Measurements from ENCODE around the gene SH3BGRL2.
"Not testable (repeated sequence)": the region's sequence is repeated elsewhere in the genome, so short reads cannot be mapped to it uniquely, and the experiment has no call there.

SH3BGRL2 gene

GRCh38 chr6:79614326-79615305 is 16.5 kb upstream of the SH3BGRL2 start:
- no peak for DNase-seq (ENCODE audit: low read depth)

GRCh38 chr6:79617518-79617941 is 13.6 kb upstream of the SH3BGRL2 start:
- DNase-seq (ENCODE audit: low read depth) = no peak

DNA sequence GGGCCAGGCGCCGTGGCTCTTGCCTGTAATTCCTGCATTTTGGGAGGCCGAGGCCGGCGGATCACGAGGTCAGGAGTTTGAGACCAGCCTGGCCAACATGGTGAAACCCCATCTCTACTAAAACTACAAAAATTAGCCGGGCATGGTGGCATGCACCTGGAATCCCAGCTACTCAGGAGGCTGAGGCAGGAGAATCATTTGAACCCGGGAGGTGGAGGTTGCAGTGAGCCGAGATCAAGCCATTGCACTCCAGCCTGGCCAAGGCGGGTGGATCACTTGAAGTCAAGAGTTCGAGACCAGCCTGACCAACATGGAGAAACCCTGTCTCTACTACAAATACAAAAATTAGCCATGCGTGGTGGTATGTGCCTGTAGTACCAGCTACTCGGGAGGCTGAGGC is 12.7 kb upstream of the SH3BGRL2 start:
- DNase-seq (ENCODE audit: low read depth) = not testable (repeated sequence)

- no peak for DNase-seq (ENCODE audit: low read depth)
Measured at GRCh38 chr6:79621579-79621978, 9.6 kb upstream of the SH3BGRL2 start.

DNA sequence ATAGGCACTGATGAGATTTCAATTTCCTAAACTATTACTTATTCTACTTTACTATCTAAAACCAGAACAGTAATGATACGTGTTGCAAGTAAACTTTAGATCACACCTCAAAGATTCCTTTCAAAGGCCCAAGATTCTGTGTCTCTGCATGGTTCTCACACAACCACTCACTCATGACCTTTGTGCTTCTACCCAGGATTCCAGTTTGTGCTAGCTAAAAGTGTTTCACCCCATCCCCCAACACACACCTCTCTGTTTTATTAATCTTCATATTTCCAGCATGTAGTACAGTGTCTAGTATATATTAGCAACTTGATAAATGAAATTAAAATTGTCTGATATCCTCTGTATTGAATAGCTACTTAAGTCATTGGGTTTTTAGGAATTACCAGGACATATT is 8.8 kb upstream of the SH3BGRL2 start:
- DNase-seq (ENCODE audit: low read depth) = no peak

- no peak for DNase-seq (ENCODE audit: low read depth)
Measured at GRCh38 chr6:79623106-79623505, 8.0 kb upstream of the SH3BGRL2 start.

GRCh38 chr6:79625746-79626145 is 5.4 kb upstream of the SH3BGRL2 start:
- DNase-seq (ENCODE audit: low read depth) = no peak

GRCh38 chr6:79626811-79627210 is 4.3 kb upstream of the SH3BGRL2 start:
- no peak for DNase-seq (ENCODE audit: low read depth)

DNA sequence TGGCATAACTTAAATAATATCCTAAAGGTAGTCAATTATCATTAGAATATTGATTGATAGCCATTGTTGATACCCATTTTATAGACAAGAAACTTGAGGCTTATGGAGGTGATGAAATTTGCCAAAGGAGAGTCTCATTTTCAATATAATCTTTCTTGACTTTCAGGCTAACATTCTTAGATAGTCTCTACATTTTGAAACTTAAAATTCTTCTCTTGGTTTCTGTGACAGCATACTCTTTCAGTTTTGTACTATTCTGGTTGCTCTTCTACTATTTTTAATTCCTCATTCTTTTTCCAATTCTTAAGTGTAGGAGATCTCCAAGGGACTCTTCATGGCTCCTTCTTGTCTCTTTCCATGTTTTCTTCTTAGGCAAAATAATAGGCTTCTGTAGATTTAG is 3.7 kb upstream of the SH3BGRL2 start:
- DNase-seq (ENCODE audit: low read depth) = no peak

DNA sequence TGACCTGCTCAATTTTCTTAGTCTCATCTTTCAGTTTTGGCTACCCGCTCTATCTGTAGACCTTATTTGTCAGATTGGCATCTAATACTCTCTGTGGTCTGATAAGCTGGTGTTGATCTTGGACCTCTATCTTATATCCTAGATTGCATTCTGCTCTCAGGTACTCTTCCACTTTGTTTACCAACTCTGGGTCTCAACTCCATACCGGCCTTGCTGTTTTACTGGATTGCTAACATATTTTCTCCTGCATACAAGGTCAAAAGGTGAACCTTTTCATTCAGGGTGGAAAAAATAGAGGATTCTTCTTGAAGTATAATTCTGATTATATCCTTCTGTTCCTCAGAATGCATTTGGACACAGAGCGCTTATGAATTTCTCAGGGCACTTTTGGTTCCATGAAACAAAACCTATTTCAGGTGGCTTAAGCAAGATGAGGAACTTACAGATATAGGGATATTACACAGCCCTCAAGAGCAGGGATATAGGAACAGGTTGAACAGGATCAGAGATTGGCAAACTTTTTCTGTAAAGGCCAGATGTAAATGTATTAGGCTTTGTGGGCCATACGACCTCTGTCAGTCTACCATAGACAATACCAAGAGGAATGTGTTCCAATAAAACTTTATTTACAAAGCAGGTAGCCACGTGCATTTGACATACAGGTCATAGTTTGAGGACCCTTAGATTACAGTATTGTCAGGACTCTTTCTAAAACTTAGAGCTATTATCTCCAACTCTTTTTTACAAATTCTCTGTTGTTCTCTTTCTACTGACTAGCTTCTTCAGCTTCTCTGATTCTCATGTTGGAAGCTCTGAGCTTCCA is 2.5 kb upstream of the SH3BGRL2 start:
- DNase-seq (ENCODE audit: low read depth) = no peak

DNA sequence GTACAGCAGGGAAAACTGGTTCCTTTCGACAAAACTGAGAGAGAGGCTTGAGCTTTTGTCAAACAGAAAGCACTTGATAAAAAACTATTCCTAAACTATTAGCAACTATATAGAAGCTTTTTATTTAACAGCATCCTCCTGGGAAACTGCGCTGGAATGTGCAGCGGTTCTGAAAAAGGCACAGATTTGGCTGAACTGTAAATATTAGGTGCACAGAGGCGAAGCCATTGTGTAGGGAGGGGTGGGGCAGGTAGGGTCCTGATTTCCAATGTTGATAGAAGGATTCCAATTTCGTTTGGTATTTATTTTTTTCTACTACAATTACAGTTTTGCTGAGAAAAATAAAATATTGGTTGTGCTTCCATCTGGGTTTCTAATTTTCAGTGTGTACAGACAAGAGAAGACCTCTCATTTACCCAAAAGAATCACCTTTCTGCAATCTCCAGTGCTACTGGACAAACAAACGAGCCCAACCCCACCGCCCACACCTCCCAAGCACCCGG is 698 bp upstream of the SH3BGRL2 start:
- DNase-seq (ENCODE audit: low read depth) = no peak

DNA sequence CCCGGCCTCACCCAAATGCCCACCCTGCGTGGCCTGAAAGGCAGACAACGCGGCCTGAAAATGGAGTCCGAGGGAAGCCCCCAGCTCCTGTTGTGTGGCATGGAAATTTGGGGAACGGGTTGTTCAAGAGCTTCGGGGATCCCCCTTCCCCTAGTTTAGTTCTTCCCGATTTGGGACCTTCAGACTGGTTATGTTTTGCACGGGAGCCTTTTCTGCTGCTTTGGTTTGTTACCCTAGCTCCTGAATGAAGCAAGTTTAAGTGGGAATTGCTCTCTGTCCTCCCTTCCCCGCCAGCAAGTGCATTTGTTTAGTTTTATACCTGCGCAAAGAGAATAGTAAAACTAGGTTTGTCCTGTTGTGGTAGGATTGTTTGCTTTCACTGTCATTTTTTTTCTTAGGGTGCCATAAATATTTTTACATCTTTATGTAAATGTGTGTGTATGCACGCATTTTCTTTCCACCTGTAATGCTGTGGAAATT is 604 bp downstream of the SH3BGRL2 start:
- DNase-seq (ENCODE audit: low read depth) = no peak

DNA sequence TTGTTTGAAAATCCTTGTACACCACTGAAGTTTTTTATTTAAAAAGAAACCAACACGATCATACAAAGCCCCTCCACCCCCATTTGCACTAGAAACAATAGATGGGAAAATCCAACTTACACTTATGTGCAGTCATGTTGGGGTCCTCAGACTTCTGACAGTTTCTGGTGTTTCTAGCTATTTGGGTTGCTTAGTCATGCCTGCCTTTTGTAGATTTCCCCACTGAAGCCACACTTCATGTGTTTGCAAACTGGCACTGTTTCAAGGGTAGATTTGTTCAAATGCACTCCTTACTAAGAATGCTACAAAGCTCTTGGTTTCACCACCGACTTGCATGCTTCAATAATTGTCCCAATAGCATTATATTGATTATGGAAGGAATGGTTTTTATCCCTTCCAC is 1.5 kb downstream of the SH3BGRL2 start:
- no peak for DNase-seq (ENCODE audit: low read depth)

DNA sequence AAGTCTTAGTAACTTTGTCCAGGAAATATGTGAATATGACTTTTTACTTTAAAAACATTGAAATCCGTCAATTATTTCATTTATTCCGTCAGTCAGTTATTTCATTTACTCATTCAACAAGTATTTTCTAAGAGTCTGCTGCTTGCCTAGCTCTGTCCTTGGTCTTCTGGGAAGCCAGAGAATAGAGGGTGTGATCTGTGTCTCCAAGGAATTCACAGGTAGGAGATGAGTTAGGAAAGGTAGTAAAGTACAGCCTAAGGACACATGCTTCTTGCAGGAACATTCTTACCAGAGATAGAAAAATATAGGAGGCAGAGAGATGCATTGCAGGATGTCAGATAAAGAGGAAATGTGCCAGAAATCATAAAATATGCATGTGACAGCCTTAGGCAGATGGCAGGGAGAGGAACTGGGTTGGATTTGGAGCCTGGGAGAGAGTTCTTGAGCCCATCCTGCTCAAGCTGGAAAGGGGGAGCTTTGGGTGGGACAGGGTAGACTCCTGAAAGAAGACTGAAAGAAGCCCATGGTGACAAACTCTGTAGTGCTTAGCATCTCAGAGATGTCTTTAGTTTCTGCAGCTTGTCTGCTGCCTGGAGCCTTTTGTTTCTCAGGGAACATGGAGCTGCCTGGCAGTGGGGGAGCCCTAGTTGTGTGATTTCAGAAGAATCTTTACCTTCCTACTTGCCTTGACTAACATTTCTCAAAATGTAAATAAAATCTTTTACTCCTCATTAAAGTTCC is 3.5 kb downstream of the SH3BGRL2 start:
- no peak for DNase-seq (ENCODE audit: low read depth)

DNA sequence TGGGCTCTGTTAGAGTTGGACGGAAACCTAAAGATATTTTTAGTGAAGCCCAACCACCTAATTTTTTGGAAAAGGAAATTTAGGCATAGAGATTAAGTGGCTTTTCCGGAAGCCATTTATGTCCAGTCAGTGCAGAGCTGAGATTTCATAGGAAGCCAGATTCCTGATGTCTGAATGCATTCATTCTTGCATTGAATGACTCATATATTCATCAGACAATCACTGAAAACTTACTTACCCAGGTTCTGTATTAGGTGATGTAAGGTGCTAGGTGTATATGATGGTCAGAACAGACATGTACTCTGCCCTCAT is 4.1 kb downstream of the SH3BGRL2 start:
- no peak for DNase-seq (ENCODE audit: low read depth)

GRCh38 chr6:79636673-79637072 is 5.5 kb downstream of the SH3BGRL2 start:
- DNase-seq (ENCODE audit: low read depth) = no peak

DNA sequence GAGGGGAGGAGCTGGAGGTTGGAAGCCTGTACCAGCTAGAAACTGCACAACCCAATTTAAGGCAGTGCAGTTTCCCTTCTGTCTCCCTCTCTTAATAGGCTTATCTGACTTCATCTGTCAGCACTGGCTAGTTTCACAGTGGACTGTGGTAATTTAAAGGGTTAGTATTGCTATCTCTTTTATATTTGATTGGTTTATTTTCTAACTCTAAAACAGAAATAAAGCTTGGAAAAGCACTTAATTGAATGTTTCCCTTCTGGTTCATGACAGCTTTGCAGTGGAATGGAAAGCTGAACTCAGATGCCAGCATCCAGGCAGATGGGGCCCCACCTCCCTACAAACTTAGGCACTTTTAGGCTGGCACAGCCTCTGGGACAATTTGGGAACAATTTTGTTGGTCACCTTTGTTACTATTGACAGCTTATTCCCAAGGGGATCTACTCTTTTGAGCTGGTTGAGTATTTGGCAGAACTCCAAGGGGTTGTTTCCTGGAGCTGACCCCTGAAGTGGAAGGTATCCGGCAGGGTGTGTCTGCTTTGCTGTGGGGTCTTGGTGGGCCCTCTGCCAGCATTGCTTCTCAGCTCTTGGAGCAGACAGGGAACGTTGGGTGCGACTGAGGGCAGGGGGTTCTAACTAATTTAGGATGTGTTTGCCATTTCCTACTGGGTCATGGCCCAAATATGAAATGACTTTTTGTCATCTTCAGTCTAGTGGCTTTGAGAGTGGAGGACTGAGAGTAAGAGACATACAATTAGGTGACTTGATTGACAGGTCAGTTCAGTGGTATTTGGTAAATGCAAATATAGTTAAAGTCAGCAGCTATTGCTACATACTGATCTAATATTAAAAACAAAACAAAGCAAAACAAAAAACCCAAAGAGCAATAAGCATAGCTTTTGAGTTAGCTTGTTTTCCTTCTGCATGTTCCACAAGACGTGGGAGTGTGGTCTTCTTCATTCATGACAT is 9.3 kb downstream of the SH3BGRL2 start:
- DNase-seq (ENCODE audit: low read depth) = no peak

DNA sequence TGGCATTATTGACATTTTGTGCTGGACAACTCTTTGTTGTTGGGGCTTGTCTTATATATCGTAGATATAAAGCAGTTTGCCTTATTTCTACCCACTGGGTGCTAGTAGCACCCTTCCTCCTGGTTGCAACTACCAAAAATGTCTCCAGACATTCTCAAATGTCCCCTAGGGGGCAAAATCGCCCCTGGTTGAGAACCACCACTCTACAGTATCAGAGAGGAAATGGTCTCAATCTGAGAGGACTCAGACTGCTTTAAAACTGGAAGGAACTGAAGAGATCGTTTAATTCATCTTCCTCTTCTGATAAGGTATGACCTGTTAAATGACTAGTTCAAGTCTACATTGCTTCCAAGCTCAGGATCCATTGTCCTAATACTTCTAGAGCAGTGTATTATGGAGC is 14.9 kb downstream of the SH3BGRL2 start:
- DNase-seq (ENCODE audit: low read depth) = no peak

GRCh38 chr6:79646561-79646960 is 15.4 kb downstream of the SH3BGRL2 start:
- no peak for DNase-seq (ENCODE audit: low read depth)

- no peak for DNase-seq (ENCODE audit: low read depth)
Measured at GRCh38 chr6:79647741-79648140, 16.6 kb downstream of the SH3BGRL2 start.

- DNase-seq (ENCODE audit: low read depth) = no peak
Measured at GRCh38 chr6:79648328-79648727, 17.2 kb downstream of the SH3BGRL2 start.
